Osteocyte (in vitro differentiated cells): Measurements from ENCODE around the gene PRR9. TPM values are rescaled to one million over a fixed set of nuclear protein-coding genes. Genes with fewer than 3 reads are reported as not detected.
"Not testable (repeated sequence)": the region's sequence is repeated elsewhere in the genome, so short reads cannot be mapped to it uniquely, and the experiment has no call there.

Source experiments
- DNase-seq: peaks from one replicate; pipeline ENCODE4 v3.0.0; 2021; ENCODE audit warnings: mixed read lengths; ENCODE audit not compliant: unreplicated experiment; ENCODE audit errors: extremely low spot score
- H3K27ac Mint-ChIP-seq: one replicate; pipeline ENCODE4 v1.8.0; 2021; ENCODE audit warnings: mild to moderate bottlenecking, mixed read lengths; ENCODE audit not compliant: unreplicated experiment
- H3K27me3 Mint-ChIP-seq: one replicate; pipeline ENCODE4 v1.8.0; 2021; ENCODE audit warnings: mixed read lengths; ENCODE audit not compliant: unreplicated experiment
- H3K36me3 Mint-ChIP-seq: one replicate; pipeline ENCODE4 v1.8.0; 2021; ENCODE audit warnings: mixed read lengths; ENCODE audit not compliant: unreplicated experiment
- H3K4me1 Mint-ChIP-seq: one replicate; pipeline ENCODE4 v1.8.0; 2021; ENCODE audit warnings: mixed read lengths; ENCODE audit not compliant: unreplicated experiment
- H3K4me3 Mint-ChIP-seq: one replicate; pipeline ENCODE4 v1.8.0; 2021; ENCODE audit warnings: mild to moderate bottlenecking, moderate library complexity, mixed read lengths; ENCODE audit not compliant: unreplicated experiment
- H3K9me3 Mint-ChIP-seq: one replicate; pipeline ENCODE4 v1.8.0; 2021; ENCODE audit warnings: mixed read lengths; ENCODE audit not compliant: unreplicated experiment
- CTCF ChIP-seq: fragments of 200-600 bp; sonication (generic); IDR thresholded peaks from 2 replicates; pipeline ENCODE4 v1.5.0; 2021; ENCODE audit warnings: antibody characterized with exemption, mild to moderate bottlenecking, moderate library complexity
- long read RNA-seq: library from polyadenylated mRNA; unstranded; transcript quantifications from one replicate; pipeline ENCODE4 v2.0.0, GENCODE V29; 2021
- total RNA-seq: library from RNA; stranded (reverse); gene quantifications from 2 replicates; pipeline ENCODE4 v1.2.1, GENCODE V29; 2021

Gene PRR9
- not detected in 2 replicates for total RNA-seq
- long read RNA-seq: 0 reads

- Mint-ChIP-seq H3K9me3 (no peaks in the 10 kb centered on the region), H3K27ac (no peak within 1 kb of the TSS), H3K4me3 (no peak within 1 kb of the TSS), H3K27me3 (peaks cover 6% of the 10 kb centered on the region), H3K36me3 (no peaks in the 10 kb centered on the region), H3K4me1 (no peaks in the 10 kb centered on the region)
- TF ChIP-seq CTCF: no peak
- no peak for DNase-seq
These were observed at the start of gene PRR9 for GRCh38 chr1:153217212-153217611. TSS of gene PRR9 (plus strand) at chr1:153217584. CDS start at chr1:153218145, 561 bp downstream.

GRCh38 chr1:153168686-153169085 lies 48.7 kb upstream of the PRR9 start:
- no peaks in the 10 kb centered on the region for H3K9me3 Mint-ChIP-seq
- H3K36me3 Mint-ChIP-seq: no peaks in the 10 kb centered on the region
- no peaks in the 10 kb centered on the region for H3K27me3 Mint-ChIP-seq
- no peak for TF ChIP-seq CTCF
- H3K4me3 Mint-ChIP-seq: no peak overlapping the region
- H3K27ac Mint-ChIP-seq: no peak overlapping the region
- DNase-seq: no peak
- H3K4me1 Mint-ChIP-seq: no peaks in the 10 kb centered on the region

- Mint-ChIP-seq H3K4me1 (no peaks in the 10 kb centered on the region), H3K27ac (no peak overlapping the region), H3K4me3 (no peak overlapping the region), H3K9me3 (no peaks in the 10 kb centered on the region), H3K36me3 (no peaks in the 10 kb centered on the region), H3K27me3 (no peaks in the 10 kb centered on the region)
- DNase-seq: no peak
- no peak for TF ChIP-seq CTCF
These were observed 42.8 kb upstream of the PRR9 start for GRCh38 chr1:153174624-153175023.

GRCh38 chr1:153178922-153179321 lies 38.5 kb upstream of the PRR9 start:
- Mint-ChIP-seq H3K27ac (no peak overlapping the region), H3K9me3 (no peaks in the 10 kb centered on the region), H3K4me1 (no peaks in the 10 kb centered on the region), H3K4me3 (no peak overlapping the region), H3K27me3 (no peaks in the 10 kb centered on the region), H3K36me3 (no peaks in the 10 kb centered on the region)
- no peak for DNase-seq
- no peak for TF ChIP-seq CTCF

- no peaks in the 10 kb centered on the region for H3K36me3 Mint-ChIP-seq
- no peak for DNase-seq
- no peak for TF ChIP-seq CTCF
- H3K9me3 Mint-ChIP-seq: peaks cover 3% of the 10 kb centered on the region
- H3K27ac Mint-ChIP-seq: no peak overlapping the region
- no peaks in the 10 kb centered on the region for H3K4me1 Mint-ChIP-seq
- no peaks in the 10 kb centered on the region for H3K27me3 Mint-ChIP-seq
- no peak overlapping the region for H3K4me3 Mint-ChIP-seq
These were observed 36.8 kb upstream of the PRR9 start for GRCh38 chr1:153180556-153180955.

- H3K36me3 Mint-ChIP-seq, H3K4me1 Mint-ChIP-seq, H3K4me3 Mint-ChIP-seq, H3K9me3 Mint-ChIP-seq, H3K27me3 Mint-ChIP-seq, DNase-seq, H3K27ac Mint-ChIP-seq: not testable (repeated sequence)
These were observed 29.1 kb upstream of the PRR9 start for GRCh38 chr1:153188301-153188700.
